Keratinocyte (primary cell): ENCODE results near the gene HEPACAM. TPM values are rescaled to one million over a fixed set of nuclear protein-coding genes. Genes with fewer than 3 reads are reported as not detected.

Experiments
- DNase-seq: peaks from one replicate; pipeline ENCODE4 v3.0.0-alpha.2; 2011; ENCODE audit warnings: low read depth, missing footprints, low spot score
- FAIRE-seq: peaks from 2 replicates; lab custom pipeline; 2011; peaks lifted over from hg19 to GRCh38; lab: Jason Lieb, UNC
- H2AFZ ChIP-seq: 2 replicates; pipeline ENCODE4 v1.6.0; 2012; ENCODE audit warnings: low read length, control low read depth, inconsistent platforms; ENCODE audit not compliant: control insufficient read depth
- H3K27ac ChIP-seq: 2 replicates; pipeline ENCODE4 v1.5.1; 2011; ENCODE audit warnings: low read length; ENCODE audit not compliant: control insufficient read depth, insufficient read depth
- H3K27me3 ChIP-seq: 3 replicates; pipeline ENCODE4 v1.6.0; 2011; ENCODE audit warnings: low read length; ENCODE audit not compliant: control insufficient read depth, insufficient read depth; ENCODE audit errors: extremely low read depth
- H3K36me3 ChIP-seq, 2 experiments: 2 replicates in 1 of 2; 3 replicates in 1 of 2; pipeline ENCODE4 v1.5.1; 2011; ENCODE audit warnings: low read length in 2 of 2, mild to moderate bottlenecking in 1 of 2; ENCODE audit not compliant: control insufficient read depth in 2 of 2, insufficient read depth in 2 of 2; ENCODE audit errors: extremely low read depth in 1 of 2
- H3K4me1 ChIP-seq: 3 replicates; pipeline ENCODE4 v1.5.1; 2011; ENCODE audit warnings: low read length; ENCODE audit not compliant: control insufficient read depth, insufficient read depth; ENCODE audit errors: extremely low read depth
- H3K4me2 ChIP-seq: 3 replicates; pipeline ENCODE4 v1.6.0; 2011; ENCODE audit warnings: low read depth, low read length; ENCODE audit not compliant: control insufficient read depth, insufficient read depth; ENCODE audit errors: extremely low read depth
- H3K4me3 ChIP-seq, 3 experiments: fragments of 200-600 bp in 1 of 3; sonication (generic) in 1 of 3; 2 replicates in 2 of 3; 3 replicates in 1 of 3; pipeline ENCODE4 v1.5.1; 2011 to 2016; ENCODE audit warnings: low read length in 3 of 3, mild to moderate bottlenecking in 3 of 3, control low read depth in 2 of 3, inconsistent platforms in 1 of 3, low read depth in 1 of 3, mixed read lengths in 1 of 3, mixed run types in 1 of 3, moderate library complexity in 1 of 3; ENCODE audit not compliant: control insufficient read depth in 2 of 3, insufficient read depth in 2 of 3; ENCODE audit errors: extremely low read depth in 1 of 3
- H3K79me2 ChIP-seq: 2 replicates; pipeline ENCODE4 v1.6.0; 2012; ENCODE audit warnings: low read length; ENCODE audit not compliant: control insufficient read depth, insufficient read depth
- H3K9ac ChIP-seq: 3 replicates; pipeline ENCODE4 v1.6.0; 2011; ENCODE audit warnings: low read length; ENCODE audit not compliant: control insufficient read depth, insufficient read depth; ENCODE audit errors: extremely low read depth
- H3K9me1 ChIP-seq: 3 replicates; pipeline ENCODE4 v1.6.0; 2011; ENCODE audit warnings: low read length; ENCODE audit not compliant: control insufficient read depth, insufficient read depth; ENCODE audit errors: extremely low read depth
- H3K9me3 ChIP-seq: 2 replicates; pipeline ENCODE4 v1.5.1; 2012; ENCODE audit warnings: low read depth, low read length; ENCODE audit not compliant: control insufficient read depth
- H4K20me1 ChIP-seq: 3 replicates; pipeline ENCODE4 v1.6.0; 2011; ENCODE audit warnings: low read length; ENCODE audit not compliant: control insufficient read depth, insufficient read depth; ENCODE audit errors: extremely low read depth
- EZH2 ChIP-seq: IDR thresholded peaks from one replicate; pipeline ENCODE4 v1.6.1; 2012; ENCODE audit warnings: inconsistent platforms, mild to moderate bottlenecking, low read length, moderate library complexity
- dilution Hi-C: fragments of 300-500 bp; cut with MboI; formaldehyde crosslinking; loops from one replicate; pipeline ENCODE4 v1.7.0; 2020; ENCODE audit warnings: low sequenced_read_pairs; ENCODE audit not compliant: extremely low pct_ligation_motif_present
- polyA plus RNA-seq, 5 experiments: library from polyadenylated mRNA; depleted of rRNA in 3 of 5; stranded (reverse) in 3 of 5; stranded (forward) in 1 of 5; unstranded in 1 of 5; fragments of >200 nt; gene quantifications; 1 replicate in 1 of 5; 2 replicates in 3 of 5; 3 replicates in 1 of 5; pipeline versions ENCODE4 v1.2.1 to v1.2.3, GENCODE V29; 2011 to 2012; ENCODE audit warnings: missing spikeins in 2 of 5, low read depth in 1 of 5, low replicate concordance in 1 of 5
- TF ChIP-seq, protein P1 (sequence below), 3 experiments: IDR thresholded peaks in 1 of 3; conservative IDR thresholded peaks in 1 of 3; optimal IDR thresholded peaks in 1 of 3; 2 replicates in 2 of 3; 3 replicates in 1 of 3; pipeline versions ENCODE3 to v1.5.1; 2011; ENCODE audit warnings: low read length in 3 of 3, mild to moderate bottlenecking in 3 of 3, moderate library complexity in 2 of 3, control low read depth in 1 of 3, inconsistent platforms in 1 of 3; ENCODE audit not compliant: insufficient read depth in 2 of 3; ENCODE audit errors: extremely low read depth in 1 of 3

The HEPACAM gene
- polyA plus RNA-seq, 1 donor (not counting 4 experiments of a cell fraction or from before 2014, with no cell fraction given), result not detected

GRCh38 chr11:124983674-124984511 is 48.0 kb upstream of the HEPACAM start:
- Histone ChIP-seq H3K27me3 (no peaks in the 10 kb centered on the region), H3K9me3 (no peaks in the 10 kb centered on the region), H2AFZ (no peak overlapping the region), H3K4me1 (no peaks in the 10 kb centered on the region), H4K20me1 (no peaks in the 10 kb centered on the region), H3K9me1 (no peaks in the 10 kb centered on the region), H3K79me2 (no peaks in the 10 kb centered on the region), H3K4me3 (no peak overlapping the region), H3K36me3 (no peaks in the 10 kb centered on the region), H3K27ac (no peak overlapping the region), H3K9ac (no peak overlapping the region), H3K4me2 (no peak overlapping the region)
- dilution Hi-C loops, result no loop called here
- DNase-seq (no peak), FAIRE-seq (no peak)
- TF ChIP-seq, protein P1, sequence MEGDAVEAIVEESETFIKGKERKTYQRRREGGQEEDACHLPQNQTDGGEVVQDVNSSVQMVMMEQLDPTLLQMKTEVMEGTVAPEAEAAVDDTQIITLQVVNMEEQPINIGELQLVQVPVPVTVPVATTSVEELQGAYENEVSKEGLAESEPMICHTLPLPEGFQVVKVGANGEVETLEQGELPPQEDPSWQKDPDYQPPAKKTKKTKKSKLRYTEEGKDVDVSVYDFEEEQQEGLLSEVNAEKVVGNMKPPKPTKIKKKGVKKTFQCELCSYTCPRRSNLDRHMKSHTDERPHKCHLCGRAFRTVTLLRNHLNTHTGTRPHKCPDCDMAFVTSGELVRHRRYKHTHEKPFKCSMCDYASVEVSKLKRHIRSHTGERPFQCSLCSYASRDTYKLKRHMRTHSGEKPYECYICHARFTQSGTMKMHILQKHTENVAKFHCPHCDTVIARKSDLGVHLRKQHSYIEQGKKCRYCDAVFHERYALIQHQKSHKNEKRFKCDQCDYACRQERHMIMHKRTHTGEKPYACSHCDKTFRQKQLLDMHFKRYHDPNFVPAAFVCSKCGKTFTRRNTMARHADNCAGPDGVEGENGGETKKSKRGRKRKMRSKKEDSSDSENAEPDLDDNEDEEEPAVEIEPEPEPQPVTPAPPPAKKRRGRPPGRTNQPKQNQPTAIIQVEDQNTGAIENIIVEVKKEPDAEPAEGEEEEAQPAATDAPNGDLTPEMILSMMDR (optimal IDR thresholded peaks at IDR 0.05 in 1 of 3, IDR thresholded peaks at IDR 0.05 in 1 of 3, conservative IDR thresholded peaks at IDR 0.05 in 1 of 3; ENCODE audit: extremely low read depth in 1 of 3, insufficient read depth in 2 of 3, low read length in 3 of 3), result peak in 1 of 3 experiments; percentile 21
- no peak for TF ChIP-seq EZH2

DNA sequence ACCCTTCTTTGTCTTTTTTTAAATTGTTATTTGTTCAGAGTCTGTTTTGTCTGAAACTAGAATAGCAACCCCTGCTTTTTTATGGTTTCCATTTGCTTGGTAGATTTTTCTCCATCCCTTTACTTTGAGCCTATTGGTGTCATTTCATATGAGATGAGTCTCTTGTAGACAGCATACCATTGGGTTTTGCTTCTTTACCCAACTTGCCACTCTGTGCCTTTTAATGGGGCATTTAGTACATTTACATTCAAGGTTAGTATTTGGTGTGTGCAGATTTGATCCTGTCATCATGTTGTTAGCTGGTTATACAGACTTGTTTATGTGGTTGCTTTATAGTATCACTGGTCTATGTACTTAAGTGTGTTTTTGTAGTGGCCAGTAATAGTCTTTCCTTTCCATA is 46.2 kb upstream of the HEPACAM start:
- Histone ChIP-seq H3K4me2 (no peak overlapping the region), H3K27ac (no peak overlapping the region), H2AFZ (no peak overlapping the region), H3K4me1 (no peaks in the 10 kb centered on the region), H3K36me3 (no peaks in the 10 kb centered on the region), H3K27me3 (no peaks in the 10 kb centered on the region), H3K9me3 (no peaks in the 10 kb centered on the region), H3K9ac (no peak overlapping the region), H3K4me3 (no peak overlapping the region), H3K9me1 (no peaks in the 10 kb centered on the region), H3K79me2 (no peaks in the 10 kb centered on the region), H4K20me1 (no peaks in the 10 kb centered on the region)
- FAIRE-seq (no peak), DNase-seq (no peak)
- dilution Hi-C loops, result no loop called here
- TF ChIP-seq EZH2, result no peak
- TF ChIP-seq, protein P1 (optimal IDR thresholded peaks at IDR 0.05 in 1 of 3, IDR thresholded peaks at IDR 0.05 in 1 of 3, conservative IDR thresholded peaks at IDR 0.05 in 1 of 3; ENCODE audit: extremely low read depth in 1 of 3, insufficient read depth in 2 of 3, low read length in 3 of 3), result no peak
